Measurements from ENCODE around the gene RHBDD3. TPM values are rescaled to one million over a fixed set of nuclear protein-coding genes. Genes with fewer than 3 reads are reported as not detected.

RHBDD3 gene
- total RNA-seq, 8 experiments from 2014 or later = 32.4 to 65.1 (median 42.0) TPM

DNA sequence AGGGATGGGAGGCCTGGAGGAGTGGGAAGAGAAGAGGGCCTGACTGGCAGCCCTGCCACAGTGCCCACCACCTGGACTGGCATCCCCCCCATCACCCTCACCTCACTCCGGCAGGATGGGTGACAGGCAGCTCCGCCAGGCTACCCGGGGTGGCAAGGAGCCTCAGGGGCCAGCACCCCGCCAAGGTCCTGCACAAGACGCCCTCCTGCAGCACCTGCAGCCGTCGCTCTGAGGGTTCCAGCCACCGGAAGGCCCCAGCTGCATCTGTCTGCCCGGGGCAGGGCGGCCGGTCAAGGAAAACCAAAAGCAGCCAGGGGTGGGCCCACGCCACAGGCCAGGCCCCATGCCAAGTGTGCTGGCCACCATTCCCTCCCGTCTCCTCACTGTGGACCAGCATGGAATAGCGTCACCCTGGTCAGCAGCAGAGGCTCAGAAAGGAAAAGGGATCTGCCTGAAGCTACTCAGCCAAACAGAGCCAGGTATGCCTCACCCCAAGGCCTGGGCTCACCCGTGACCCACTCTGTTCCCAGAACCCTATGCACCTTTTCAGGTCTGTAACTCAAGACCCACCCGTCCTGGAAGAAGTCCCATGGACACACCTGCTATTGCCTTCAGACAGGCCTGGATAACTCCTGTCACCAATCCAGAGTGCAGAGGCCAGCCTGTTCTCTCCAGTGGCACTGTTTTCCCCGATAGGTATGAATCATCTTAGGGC, 7.0 kb downstream of the RHBDD3 start:
- peak in 4 of 8 experiments; percentile 4 to 16 (median 5) for ATAC-seq (replicated peaks in 6 of 8)
- H3K4me3 ChIP-seq = no peak overlapping the region
- H3K4me1 ChIP-seq (replicated peaks in 1 of 2) = peaks cover 0 to under 1% of the 10 kb centered on the region in 2 donors
- in situ Hi-C loops (cut with MboI; ENCODE audit: low pct_unique_long_range_greater_than_20kb in 2 of 9, low sequenced_read_pairs in 9 of 9, unreplicated experiment in 9 of 9) = loop anchor here in 1 of 9 experiments (25.0 kb wide), 1 partner anchor 398 kb away; no protein-coding TSS in a partner anchor
- no peak overlapping the region for H3K27ac ChIP-seq
- 95 to 100% methylated on average over 2 to 4 of the region's 17 CpGs; no CpG with 5 or more reads in 8 of the 10 experiments for WGBS, 10 experiments

GRCh38 chr22:29260031-29260560, 7.7 kb downstream of the RHBDD3 start:
- in situ Hi-C loops (cut with MboI; ENCODE audit: low pct_unique_long_range_greater_than_20kb in 2 of 9, low sequenced_read_pairs in 9 of 9, unreplicated experiment in 9 of 9) = loop anchor here in 1 of 9 experiments (25.0 kb wide), 1 partner anchor 398 kb away; no protein-coding TSS in a partner anchor
- no peaks in the 10 kb centered on the region for H3K4me1 ChIP-seq (replicated peaks in 1 of 2)
- no peak overlapping the region for H3K4me3 ChIP-seq
- ATAC-seq (replicated peaks in 6 of 8) = peak in 5 of 8 experiments; percentile 5 to 26 (median 18)
- WGBS, 10 experiments = 100% methylated on average over 1 of the region's 13 CpGs; no CpG with 5 or more reads in 9 of the 10 experiments
- H3K27ac ChIP-seq = no peak overlapping the region

DNA sequence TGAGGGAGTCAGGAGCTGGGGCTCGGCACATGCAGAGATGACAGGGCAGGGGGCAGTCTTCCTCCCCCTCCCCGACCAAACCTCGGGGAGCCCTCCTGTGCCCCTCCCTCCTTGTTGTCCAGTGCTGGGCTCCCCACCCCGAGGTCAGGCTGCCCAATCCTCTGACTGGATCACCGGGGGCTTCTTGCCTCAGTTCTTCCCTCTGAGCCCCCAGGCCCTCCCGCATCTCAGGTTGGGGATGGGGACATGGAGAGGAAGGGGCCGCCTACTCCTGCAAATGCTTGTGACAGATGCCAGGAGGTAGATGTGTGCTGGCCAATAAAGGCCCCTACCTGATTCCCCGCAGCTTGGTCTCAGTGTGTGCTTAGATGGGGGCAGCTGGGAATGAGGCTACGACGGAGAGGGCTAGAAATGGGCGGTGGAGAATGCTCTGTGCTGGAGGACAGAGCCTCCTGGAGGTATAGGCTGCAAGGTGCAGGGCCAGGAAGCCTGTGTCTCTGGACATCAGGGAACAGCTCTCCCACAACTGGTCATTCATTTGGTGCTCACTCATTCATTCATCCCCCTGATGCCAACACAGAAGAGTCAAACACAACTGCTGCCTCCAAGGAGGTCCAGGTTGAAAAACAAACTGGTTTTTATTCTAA, 8.4 kb downstream of the RHBDD3 start:
- peak in 6 of 8 experiments; percentile 2 to 59 (median 18) for ATAC-seq (replicated peaks in 6 of 8)
- in situ Hi-C loops (cut with MboI; ENCODE audit: low pct_unique_long_range_greater_than_20kb in 2 of 9, low sequenced_read_pairs in 9 of 9, unreplicated experiment in 9 of 9) = loop anchor here in 1 of 9 experiments (25.0 kb wide), 1 partner anchor 397 kb away; no protein-coding TSS in a partner anchor
- Histone ChIP-seq H3K4me3 (no peak overlapping the region), H3K4me1 (replicated peaks in 1 of 2) (no peaks in the 10 kb centered on the region), H3K27ac (no peak overlapping the region)
- 57 to 85% (median 69%) methylated on average over 1 to 4 of the region's 11 CpGs; no CpG with 5 or more reads in 6 of the 10 experiments for WGBS, 10 experiments

DNA sequence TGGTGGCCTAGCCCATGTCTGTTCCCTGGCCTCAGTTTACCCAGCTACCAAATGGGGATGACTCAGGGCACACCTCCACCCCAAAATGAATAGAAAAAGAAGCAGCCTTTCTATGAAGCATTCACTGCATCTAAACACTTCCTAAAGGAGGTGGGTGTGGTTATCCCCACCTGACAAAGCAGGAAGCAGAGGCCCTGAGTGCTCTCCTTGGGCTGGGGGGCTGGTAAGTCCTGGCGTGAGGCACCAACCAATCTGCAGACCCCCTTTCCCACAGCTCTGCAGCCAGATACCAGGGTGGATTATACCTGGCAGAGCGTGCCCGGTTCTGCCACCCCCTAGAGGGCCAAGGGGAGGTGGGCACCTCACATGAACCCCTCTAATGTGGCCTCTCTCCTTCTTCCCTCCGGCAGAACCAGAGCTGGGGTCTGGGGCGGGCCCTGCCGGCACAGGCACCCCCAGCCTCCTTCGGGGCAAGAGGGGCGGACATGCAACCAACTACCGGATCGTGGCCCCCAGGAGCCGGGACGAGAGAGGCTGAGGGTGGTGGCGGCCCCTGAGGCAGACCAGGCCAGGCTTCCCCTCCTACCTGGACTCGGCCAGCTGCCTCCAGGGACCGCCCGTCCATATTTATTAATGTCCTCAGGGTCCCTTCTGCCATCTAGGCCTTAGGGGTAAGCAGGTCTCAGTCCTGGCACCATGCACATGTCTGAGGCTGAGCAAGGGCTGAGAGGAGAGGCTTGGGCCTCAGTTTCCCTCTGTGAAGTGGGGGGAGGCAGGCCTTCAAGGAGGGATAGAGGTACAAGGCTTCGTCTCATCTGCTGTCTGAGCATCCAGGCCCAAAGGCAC, 9.2 kb downstream of the RHBDD3 start:
- 80 to 100% (median 96%) methylated on average over 1 to 7 of the region's 17 CpGs; no CpG with 5 or more reads in 6 of the 10 experiments for WGBS, 10 experiments
- ATAC-seq (replicated peaks in 6 of 8) = peak in 2 of 8 experiments; percentile 4 to 8
- H3K4me1 ChIP-seq (replicated peaks in 1 of 2) = no peaks in the 10 kb centered on the region
- H3K27ac ChIP-seq = no peak overlapping the region
- H3K4me3 ChIP-seq = no peak overlapping the region
- in situ Hi-C loops (cut with MboI; ENCODE audit: low pct_unique_long_range_greater_than_20kb in 2 of 9, low sequenced_read_pairs in 9 of 9, unreplicated experiment in 9 of 9) = loop anchor here in 1 of 9 experiments (25.0 kb wide), 1 partner anchor 396 kb away; no protein-coding TSS in a partner anchor

DNA sequence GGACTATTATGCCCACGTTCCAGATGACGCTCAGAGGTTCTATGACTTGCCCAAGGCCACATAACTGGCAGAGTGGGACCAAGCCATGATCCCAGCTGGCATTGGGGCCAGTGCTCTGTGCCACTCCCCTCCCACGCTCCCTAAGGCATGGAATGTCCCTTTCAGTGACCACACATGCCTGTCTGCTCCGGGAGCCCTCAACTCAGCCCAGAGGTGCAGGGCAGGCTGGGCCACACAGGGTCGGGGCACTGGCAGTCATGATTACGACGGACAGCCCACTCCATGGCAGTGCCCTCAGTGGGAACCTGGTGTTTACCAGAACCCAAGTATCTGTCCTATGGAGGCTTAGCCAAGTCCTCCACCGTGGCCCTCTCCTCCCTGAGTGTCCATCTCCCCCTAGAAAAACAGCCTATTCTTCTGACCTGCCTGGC, 10.0 kb downstream of the RHBDD3 start:
- ATAC-seq (replicated peaks in 6 of 8) = no peak
- Histone ChIP-seq H3K4me3 (no peak overlapping the region), H3K27ac (no peak overlapping the region), H3K4me1 (replicated peaks in 1 of 2) (no peaks in the 10 kb centered on the region)
- 50 to 100% (median 87%) methylated on average over 1 to 3 of the region's 8 CpGs; no CpG with 5 or more reads in 6 of the 10 experiments for WGBS, 10 experiments
- in situ Hi-C loops (cut with MboI; ENCODE audit: low pct_unique_long_range_greater_than_20kb in 2 of 9, low sequenced_read_pairs in 9 of 9, unreplicated experiment in 9 of 9) = loop anchor here in 1 of 9 experiments (25.0 kb wide), 1 partner anchor 395 kb away; no protein-coding TSS in a partner anchor

DNA sequence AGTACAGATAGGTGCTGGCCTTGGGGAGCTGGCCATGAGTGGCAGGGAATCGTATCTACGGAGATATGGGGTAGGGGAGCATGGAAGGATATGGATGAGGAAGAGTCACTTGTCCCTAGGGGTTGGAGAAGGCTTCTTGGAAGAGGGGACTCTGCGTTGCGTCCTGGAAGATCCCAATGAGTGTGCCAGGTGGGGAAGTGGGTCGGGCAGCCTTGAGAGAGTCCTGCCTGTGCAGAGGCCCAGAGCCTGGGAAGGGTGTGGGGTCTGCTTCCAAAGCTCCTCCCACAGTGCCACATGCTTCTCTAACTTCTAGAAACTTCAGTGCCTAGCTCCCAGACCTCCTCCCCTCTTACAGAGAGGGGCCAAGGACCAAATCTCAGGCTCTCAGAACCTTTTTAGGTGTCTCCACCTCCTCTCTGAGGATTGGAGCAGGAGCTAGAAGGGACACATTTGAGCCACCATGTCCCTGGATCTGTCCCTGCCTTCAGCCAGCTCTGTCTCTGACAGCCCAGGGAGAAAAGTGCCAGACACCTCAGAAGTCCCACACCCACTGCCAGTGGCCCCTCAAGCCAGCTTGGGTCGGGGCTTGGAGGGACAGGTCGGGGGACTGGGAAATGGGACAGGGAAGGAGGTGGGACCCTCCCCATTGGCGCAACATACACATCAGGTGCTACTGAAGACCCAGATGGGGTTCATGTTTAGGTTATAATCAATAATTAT, 11.0 kb downstream of the RHBDD3 start:
- Histone ChIP-seq H3K27ac (no peak overlapping the region), H3K4me1 (replicated peaks in 1 of 2) (no peaks in the 10 kb centered on the region), H3K4me3 (no peak overlapping the region)
- ATAC-seq (replicated peaks in 6 of 8) = no peak
- in situ Hi-C loops (cut with MboI; ENCODE audit: low pct_unique_long_range_greater_than_20kb in 2 of 9, low sequenced_read_pairs in 9 of 9, unreplicated experiment in 9 of 9) = loop anchor here in 1 of 9 experiments (25.0 kb wide), 1 partner anchor 394 kb away; no protein-coding TSS in a partner anchor
- 40 to 100% (median 82%) methylated on average over 1 to 5 of the region's 8 CpGs; no CpG with 5 or more reads in 2 of the 10 experiments for WGBS, 10 experiments

GRCh38 chr22:29255064-29255621, 12.6 kb downstream of the RHBDD3 start:
- no peaks in the 10 kb centered on the region for H3K4me1 ChIP-seq (replicated peaks in 1 of 2)
- ATAC-seq (replicated peaks in 6 of 8) = no peak
- H3K4me3 ChIP-seq = no peak overlapping the region
- in situ Hi-C loops (cut with MboI; ENCODE audit: low pct_unique_long_range_greater_than_20kb in 2 of 9, low sequenced_read_pairs in 9 of 9, unreplicated experiment in 9 of 9) = loop anchor here in 1 of 9 experiments (25.0 kb wide), 1 partner anchor 393 kb away; no protein-coding TSS in a partner anchor
- no peak overlapping the region for H3K27ac ChIP-seq
- WGBS, 10 experiments = 100% methylated on average over 1 of the region's 11 CpGs; no CpG with 5 or more reads in 8 of the 10 experiments

DNA sequence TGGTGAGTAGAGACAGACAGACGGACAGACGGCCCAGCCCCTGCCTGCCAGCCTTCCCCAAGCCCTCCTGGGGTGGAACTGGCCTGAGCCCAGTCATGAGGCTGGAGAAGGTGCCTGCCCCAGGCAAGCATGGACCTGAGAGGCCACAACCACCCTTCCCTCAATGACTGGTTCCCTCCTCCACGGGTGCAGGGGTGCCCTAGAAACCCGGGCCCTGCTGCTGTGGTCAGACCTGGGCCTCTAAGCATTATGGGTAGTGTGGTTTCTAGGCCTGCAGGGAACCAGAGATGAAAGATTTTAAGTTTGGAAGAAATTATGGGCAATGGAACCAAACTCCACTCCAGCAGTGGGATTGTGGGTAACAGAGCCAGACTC, 13.5 kb downstream of the RHBDD3 start:
- in situ Hi-C loops (cut with MboI; ENCODE audit: low pct_unique_long_range_greater_than_20kb in 2 of 9, low sequenced_read_pairs in 9 of 9, unreplicated experiment in 9 of 9) = loop anchor here in 1 of 9 experiments (25.0 kb wide), 1 partner anchor 392 kb away; no protein-coding TSS in a partner anchor
- WGBS, 10 experiments = 40 to 74% (median 60%) methylated on average over 2 to 4 of the region's 4 CpGs; no CpG with 5 or more reads in 6 of the 10 experiments
- no peak for ATAC-seq (replicated peaks in 6 of 8)
- no peak overlapping the region for H3K4me3 ChIP-seq
- H3K4me1 ChIP-seq (replicated peaks in 1 of 2) = no peaks in the 10 kb centered on the region
- H3K27ac ChIP-seq = no peak overlapping the region

DNA sequence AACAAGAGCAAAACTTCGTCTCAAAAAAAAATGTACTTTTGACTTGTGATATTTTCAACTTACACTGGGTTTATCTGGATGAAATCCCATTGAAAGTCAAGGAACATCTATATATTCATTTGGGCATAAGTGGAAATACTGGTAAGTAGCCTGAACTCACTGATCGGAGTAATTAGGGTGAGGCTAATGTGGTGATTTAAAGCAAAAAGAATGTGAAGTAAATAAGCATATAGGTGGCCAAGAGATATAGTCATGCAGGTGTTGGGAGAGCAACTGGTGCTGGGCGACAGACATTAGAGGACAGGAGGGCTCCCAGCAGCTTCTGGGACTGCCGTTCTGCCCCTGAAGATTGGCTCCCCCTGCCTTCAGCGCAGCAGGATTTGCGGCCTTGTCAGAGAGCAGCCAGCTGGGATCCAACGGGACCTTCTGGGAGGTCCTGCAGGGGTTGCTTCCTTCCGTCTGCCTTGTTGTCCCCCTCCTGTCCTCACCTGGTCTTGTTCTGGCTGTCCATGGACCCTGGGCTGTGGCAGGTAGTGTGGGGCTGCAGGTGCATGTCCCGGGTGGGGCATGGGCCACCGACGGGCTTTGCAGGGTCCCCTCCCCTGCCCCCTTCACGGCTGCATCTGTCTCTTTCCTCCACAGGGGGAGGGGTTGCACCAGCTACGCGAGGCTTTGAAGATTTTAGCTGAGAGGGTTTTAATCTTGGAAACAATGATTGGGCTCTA, 14.1 kb downstream of the RHBDD3 start:
- H3K4me1 ChIP-seq (replicated peaks in 1 of 2) = no peaks in the 10 kb centered on the region
- H3K27ac ChIP-seq = no peak overlapping the region
- no peak for ATAC-seq (replicated peaks in 6 of 8)
- 43 to 100% (median 71%) methylated on average over 1 to 10 of the region's 14 CpGs; no CpG with 5 or more reads in 2 of the 10 experiments for WGBS, 10 experiments
- in situ Hi-C loops (cut with MboI; ENCODE audit: low pct_unique_long_range_greater_than_20kb in 2 of 9, low sequenced_read_pairs in 9 of 9, unreplicated experiment in 9 of 9) = loop anchor here in 1 of 9 experiments (25.0 kb wide), 1 partner anchor 391 kb away; no protein-coding TSS in a partner anchor
- H3K4me3 ChIP-seq = no peak overlapping the region

GRCh38 chr22:29251981-29252911, 15.5 kb downstream of the RHBDD3 start:
- Histone ChIP-seq H3K4me3 (no peak overlapping the region), H3K4me1 (replicated peaks in 1 of 2) (no peaks in the 10 kb centered on the region), H3K27ac (no peak overlapping the region)
- in situ Hi-C loops (cut with MboI; ENCODE audit: low pct_unique_long_range_greater_than_20kb in 2 of 9, low sequenced_read_pairs in 9 of 9, unreplicated experiment in 9 of 9) = loop anchor here in 1 of 9 experiments (25.0 kb wide), 1 partner anchor 390 kb away; no protein-coding TSS in a partner anchor
- WGBS, 10 experiments = 0 to 100% (median 96%) methylated on average over 1 to 6 of the region's 10 CpGs; no CpG with 5 or more reads in 3 of the 10 experiments
- peak in 1 of 8 experiments; percentile 24 for ATAC-seq (replicated peaks in 6 of 8)

Data from motor neuron (in vitro differentiated cells).